NCI-H460 (cell line): ENCODE data around the gene PHF5A. TPM values are rescaled to one million over a fixed set of nuclear protein-coding genes. Genes with fewer than 3 reads are reported as not detected.

Source experiments
- DNase-seq: peaks from one replicate; pipeline ENCODE4 v3.0.0-alpha.2; 2016; ENCODE audit warnings: low read depth; ENCODE audit errors: extremely low read depth
- total RNA-seq: library from RNA; depleted of rRNA; stranded (reverse); fragments of >200 nt; shearing (Covaris generic); gene quantifications from 2 replicates; pipeline ENCODE4 v1.2.3, GENCODE V29; 2014; rRNA removed

Gene PHF5A
- total RNA-seq, 1 experiment from 2014 or later: 66.8 TPM

DNA sequence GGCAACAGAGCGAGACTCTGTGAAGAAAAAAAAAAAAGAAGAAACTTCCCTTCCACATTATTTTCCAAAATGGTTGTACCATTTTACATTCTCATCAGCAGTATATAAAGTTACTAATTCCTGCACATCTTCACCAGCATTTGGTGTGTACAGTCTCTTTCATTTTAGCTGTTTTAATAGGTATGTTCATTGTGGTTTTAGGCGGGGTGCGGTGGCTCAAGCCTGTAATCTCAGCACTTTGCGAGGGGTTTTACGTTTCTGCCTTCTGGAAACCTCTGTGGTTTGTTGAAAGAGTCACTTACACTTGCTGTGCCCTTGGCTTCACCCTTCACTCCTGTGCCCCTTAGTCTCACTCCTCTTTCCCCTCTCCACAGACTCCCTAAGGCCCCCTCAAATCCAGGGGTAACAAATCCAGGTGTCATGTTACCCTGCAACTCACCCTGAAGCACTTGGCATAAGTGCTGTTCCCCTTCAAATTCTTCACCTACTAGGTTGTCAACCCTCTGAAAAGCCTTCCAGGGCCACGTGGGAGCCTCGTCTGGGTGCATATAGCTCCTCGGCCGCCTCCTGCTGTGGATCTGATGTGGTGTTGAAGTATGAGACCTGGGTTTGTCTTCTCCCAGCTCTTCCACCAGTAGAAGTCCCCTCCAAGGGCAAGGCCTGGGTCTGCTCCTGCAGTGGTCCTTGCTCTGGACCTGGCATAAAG is 42.7 kb downstream of the PHF5A start:
- no peak for DNase-seq

DNA sequence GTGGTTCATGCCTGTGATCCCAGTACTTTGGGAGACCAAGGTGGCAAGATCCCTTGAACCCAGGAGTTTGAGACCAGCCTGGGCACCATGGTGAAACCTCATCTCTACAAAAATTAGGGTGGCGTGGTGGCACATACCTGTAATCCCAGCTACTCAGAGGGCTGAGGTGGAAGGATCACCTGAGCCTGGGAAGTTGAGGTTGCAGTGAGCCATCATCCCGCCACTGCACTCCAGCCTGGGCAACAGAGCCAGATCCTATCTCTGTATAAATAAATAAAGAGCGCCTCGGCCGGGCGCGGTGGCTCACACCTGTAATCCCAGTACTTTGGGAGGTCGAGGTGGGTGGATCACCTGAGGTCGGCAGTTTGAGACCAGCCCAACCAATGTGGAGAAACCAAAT is 49.8 kb downstream of the PHF5A start:
- DNase-seq: no peak

DNA sequence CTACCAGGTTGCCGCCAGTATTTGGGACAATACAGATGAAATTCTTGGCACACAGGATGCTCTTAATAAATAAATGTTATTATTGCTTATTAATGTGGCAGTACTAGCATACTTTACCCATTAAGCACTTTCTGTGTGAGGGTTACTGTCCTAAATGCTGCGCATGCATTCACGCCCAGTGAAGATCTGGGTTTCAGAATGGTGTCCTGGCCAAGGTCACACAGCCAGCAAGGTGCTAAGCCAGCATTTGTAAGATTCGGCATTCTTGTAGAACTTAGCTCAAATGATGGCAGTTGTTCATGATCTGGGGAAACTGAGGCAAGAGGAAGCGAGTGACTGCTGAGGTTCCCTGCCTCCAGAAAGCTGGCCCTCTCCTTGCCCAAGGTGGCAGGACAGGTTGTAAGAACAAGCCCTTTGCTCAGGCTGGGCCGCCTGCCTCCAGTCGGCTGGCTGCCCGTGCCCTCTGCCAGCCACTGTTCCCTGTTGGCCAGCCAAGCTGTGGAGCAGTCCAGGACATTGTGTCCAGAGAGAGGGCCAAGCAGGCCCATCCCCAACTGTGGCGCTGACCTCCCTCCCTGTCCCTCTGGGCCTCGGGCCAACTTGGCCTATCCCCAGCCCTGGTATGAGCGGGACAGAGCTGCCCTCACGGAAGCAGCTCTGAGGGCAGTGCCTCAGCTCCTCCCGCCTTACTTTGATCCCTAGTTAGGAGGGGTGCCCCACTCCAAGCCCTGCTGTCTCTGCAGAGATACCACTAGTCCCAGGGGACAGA is 50.7 kb downstream of the PHF5A start:
- no peak for DNase-seq

DNA sequence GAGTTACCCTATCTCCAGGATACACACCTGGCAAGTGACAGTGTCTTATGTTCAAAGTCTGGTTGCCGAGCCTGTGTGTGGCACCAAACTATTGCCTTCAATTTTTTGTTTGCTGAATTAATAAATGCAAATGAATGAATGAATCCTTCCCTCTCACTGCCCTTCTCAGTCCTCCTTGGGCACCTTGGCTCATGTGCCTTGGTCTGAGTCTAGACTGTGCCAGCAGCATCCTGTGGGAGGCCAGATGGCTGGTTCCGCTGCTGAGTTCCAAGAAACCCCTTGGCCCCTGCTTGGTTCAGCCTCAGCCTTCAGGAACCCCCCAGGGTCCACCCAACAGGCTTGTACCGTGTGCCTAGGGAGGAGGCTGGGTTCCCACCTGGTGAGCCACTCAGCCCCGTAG is 52.9 kb downstream of the PHF5A start:
- DNase-seq: no peak

DNA sequence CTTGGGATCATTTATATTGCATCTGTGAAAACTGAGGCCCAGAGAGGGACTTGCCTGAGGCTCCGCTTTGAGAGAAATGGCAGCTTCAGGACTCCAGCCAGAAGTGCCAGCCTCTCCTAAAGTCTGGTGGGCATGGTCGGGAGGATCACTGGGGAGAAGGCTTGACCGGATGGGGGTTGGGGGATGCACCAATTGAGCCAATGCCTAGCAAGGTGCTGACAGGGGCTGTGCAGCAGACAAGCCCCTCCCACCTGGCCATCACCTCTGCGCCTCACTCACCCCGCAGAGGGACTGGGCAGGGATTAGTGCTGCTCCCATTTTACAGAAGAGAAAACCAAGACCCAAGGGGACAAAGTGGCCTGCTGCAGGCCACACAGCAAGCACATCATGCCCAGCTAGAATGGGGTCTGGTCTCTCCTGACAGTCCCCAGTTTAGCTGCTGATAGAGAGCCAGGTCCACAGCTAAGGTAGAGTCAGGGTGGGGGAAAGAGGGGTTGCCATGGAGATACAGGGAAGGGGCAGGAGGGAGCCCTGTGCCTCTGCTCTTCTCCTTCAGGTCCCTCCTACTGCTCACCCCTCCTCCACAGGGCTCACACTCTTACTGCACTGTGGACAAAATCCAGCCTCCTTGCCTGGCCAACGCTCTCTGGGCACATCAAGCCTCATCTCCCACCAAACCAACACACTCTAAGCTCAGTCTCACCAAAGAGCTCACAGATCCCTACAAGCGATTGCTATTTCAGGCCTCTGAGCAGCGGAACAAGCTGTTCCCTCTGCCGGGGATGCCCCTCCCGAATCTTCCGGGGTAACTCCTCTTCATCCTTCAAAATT is 57.3 kb downstream of the PHF5A start:
- no peak for DNase-seq

DNA sequence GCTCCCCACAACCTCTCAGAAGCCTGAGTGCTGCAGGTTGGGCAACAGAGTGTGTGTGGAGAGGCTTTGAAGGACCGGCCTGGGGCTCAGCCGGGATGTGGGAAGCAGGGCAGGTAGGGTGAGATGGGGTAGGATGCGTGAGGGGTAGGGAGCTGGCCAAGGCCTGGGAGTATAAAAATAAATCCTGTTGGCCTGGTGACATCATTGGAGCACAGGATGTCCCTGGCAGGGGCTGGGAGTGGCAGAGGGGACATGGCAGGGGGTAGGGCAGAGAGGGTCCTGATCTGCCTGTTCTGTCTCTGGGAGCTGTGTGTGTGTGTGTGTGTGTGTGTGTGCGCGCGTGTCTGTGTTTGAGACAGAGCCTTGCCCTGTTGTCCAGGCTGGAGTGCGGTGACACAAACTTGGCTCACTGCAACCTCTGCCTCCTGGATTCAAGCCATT is 58.2 kb downstream of the PHF5A start:
- DNase-seq: no peak

Other genes starting within 250 kb of the PHF5A start
- gene CHADL, start 227.8 kb downstream of the PHF5A start, total RNA-seq: 0.09 and 0.15 TPM in 2 replicates
- 44.2 and 47.0 TPM in 2 replicates for gene RANGAP1, start 182.5 kb downstream of the PHF5A start, total RNA-seq
- gene ZC3H7B, start 167.2 kb downstream of the PHF5A start, total RNA-seq: 23.5 and 23.7 TPM in 2 replicates
- gene TEF, start 86.8 kb downstream of the PHF5A start, total RNA-seq: 1.1 and 1.6 TPM in 2 replicates
- gene TOB2, start 21.9 kb downstream of the PHF5A start, total RNA-seq: 16.1 and 18.2 TPM in 2 replicates
- 66.1 and 72.0 TPM in 2 replicates for gene ACO2, start 425 bp upstream of the PHF5A start, total RNA-seq
- 10.8 and 12.3 TPM in 2 replicates for gene POLR3H, start 75.8 kb upstream of the PHF5A start, total RNA-seq
- gene CSDC2, start 92.3 kb upstream of the PHF5A start, total RNA-seq: not detected in 2 replicates
- 9.5 and 14.4 TPM in 2 replicates for gene PMM1, start 121.1 kb upstream of the PHF5A start, total RNA-seq
- 26.3 and 32.4 TPM in 2 replicates for gene DESI1, start 152.4 kb upstream of the PHF5A start, total RNA-seq
- gene XRCC6, start 152.6 kb upstream of the PHF5A start, total RNA-seq: 329 and 336 TPM in 2 replicates
- 105 and 113 TPM in 2 replicates for gene SNU13, start 220.2 kb upstream of the PHF5A start, total RNA-seq
- gene MEI1, start 230.8 kb upstream of the PHF5A start, total RNA-seq: 0.43 and 0.50 TPM in 2 replicates